IPS DF 19.7 (cell line): Measurements from ENCODE around the gene SUN3.

Experiments
- DNase-seq: peaks from one replicate; pipeline ENCODE4 v3.0.0-alpha.2; 2013; ENCODE audit warnings: low read depth, low spot score

Gene SUN3, protein sequence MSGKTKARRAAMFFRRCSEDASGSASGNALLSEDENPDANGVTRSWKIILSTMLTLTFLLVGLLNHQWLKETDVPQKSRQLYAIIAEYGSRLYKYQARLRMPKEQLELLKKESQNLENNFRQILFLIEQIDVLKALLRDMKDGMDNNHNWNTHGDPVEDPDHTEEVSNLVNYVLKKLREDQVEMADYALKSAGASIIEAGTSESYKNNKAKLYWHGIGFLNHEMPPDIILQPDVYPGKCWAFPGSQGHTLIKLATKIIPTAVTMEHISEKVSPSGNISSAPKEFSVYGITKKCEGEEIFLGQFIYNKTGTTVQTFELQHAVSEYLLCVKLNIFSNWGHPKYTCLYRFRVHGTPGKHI

GRCh38 chr7:48028938-48029337 lies at the start of gene SUN3:
Gene SUN3 (minus strand): TSS chr7:48029107. CDS start chr7:48028938, 169 bp downstream.
- DNase-seq = no peak

- no peak for DNase-seq
Measured at GRCh38 chr7:48078470-48078869, 49.6 kb upstream of the SUN3 start.

DNA sequence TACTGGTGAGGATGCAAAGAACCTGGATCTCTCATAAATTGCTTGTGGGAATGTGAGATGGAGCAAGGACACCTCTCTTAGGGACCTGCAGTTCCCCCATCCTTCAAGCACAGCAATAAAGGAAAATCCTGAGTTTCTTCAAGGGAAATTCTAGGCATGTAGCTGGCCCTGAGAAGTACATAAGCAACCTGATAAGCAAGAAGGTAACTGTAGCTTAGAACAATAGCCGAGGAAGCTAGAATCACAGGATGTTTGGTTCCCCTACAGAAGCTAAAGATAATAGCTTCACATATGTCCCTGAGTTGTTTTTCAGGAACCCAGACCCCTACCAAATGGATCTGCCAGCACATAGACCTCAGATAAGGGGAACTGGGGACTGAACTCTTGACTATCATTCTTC lies 48.5 kb upstream of the SUN3 start:
- DNase-seq = no peak

DNA sequence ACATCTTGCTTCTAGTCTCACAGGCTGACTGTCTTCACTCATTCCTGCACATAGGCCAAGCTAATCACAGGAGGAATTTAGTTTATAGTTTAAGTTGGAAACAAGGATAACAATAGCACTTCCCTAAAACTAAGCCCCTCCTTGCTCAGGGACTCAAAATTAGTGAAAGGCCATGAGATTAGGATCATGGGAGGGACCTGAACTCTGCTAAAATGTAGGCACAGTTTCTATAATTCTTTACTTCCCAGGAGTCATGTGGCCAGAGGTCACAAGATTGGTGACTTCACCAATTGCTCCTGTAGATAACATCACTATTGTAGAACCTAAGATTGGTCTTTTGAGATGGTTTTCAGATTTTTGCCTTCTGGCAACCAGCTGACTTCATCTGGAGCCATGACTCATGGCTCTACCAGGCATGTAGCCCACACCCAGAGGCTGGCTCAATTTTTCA lies 45.3 kb upstream of the SUN3 start:
- DNase-seq = no peak

- DNase-seq = no peak
Measured at GRCh38 chr7:48067475-48067874, 38.6 kb upstream of the SUN3 start.

DNA sequence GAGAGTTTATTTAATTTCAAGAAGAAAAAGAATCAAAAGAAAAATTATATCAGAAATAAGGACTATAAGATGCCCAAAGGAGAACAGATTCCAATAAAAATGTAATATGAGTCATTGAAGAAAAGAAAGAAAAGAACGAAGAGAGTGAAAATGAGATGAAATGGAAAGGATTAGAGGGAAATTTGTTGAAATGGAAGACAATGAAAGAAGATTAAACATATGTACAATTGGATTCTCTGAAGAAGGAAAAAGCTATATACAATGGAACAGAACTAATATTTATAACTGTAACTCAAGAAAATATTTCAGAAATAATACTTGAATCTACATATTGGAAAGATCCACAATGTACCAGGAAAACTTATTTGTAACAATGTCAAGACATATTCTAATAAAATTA lies 35.1 kb upstream of the SUN3 start:
- DNase-seq = no peak

GRCh38 chr7:48059706-48060105 lies 30.8 kb upstream of the SUN3 start:
- DNase-seq = no peak

DNA sequence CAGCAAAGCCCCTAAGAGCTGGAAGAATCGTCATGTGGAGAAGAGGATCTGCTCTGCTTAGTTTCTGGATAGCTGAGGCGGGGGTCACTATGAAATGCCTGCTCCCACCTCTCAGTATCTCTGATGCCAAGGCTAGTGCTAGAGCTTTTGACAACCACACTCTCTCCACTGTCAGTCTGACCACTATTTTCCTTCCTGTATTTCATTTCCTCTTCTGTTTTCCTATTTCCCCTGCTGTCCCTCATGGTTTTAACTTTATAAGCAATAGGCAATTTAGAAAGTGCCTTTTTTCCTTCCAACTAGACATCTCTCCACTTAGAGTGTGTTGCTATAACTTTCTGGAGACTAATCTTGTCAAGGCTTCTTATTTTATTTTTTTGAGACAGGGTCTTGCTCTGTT lies 30.1 kb upstream of the SUN3 start:
- no peak for DNase-seq

DNA sequence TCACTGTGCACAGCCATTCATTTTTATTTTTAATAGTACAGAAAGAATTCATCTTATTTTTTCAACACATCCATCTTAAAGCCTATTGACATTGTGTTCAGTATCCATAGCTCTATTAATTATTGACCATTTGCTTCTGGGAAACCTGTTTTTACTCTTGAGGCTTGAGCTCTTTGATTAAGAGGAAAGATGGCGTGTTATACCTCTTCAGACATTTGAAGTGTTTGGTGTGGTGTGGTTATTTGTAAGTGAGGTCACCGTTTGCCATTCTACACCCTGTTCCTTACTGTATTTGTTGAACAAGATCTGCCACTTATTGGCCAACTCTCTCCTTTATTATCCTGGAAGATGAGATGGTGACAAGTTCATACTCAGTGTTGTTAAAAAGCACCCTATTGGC lies 24.8 kb upstream of the SUN3 start:
- no peak for DNase-seq

DNA sequence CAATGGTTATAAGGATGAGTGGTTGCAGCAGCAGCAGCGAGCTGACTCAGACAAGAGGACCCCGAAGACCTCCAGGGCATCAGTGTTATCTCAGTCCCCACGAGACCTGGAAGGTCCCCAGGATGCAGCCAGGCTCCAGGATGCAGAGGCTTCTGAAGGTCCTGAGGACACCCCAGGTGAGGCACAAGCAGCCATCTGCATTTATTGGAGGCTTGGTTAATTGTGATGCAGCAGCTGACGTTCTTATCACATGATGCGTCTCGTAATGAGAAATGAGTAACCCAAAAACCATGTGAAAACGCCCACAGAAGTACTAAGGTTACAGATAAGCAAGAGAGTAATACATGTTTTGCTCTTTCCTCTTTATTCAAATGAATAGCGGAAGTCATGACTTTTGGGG lies 23.8 kb upstream of the SUN3 start:
- DNase-seq = no peak

DNA sequence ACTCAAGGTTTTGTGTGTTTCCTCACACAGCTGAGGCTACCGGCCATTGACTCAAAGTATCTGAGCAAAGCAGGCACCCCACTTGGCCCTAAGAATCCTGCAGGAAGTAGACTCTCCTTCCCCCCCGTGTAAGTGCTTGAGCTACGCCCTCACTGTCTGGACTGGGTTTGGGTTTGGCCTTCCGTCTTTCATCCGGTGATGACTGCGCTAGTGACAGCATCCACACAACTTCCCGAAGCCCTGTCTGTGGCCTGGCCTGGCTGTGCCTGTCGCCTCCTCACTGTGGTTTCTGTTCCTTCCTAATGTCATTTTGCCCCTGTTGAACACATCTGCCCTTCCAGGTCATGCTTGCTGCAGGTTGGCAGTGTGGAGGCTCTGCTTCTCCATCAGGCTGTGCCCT lies 20.9 kb upstream of the SUN3 start:
- DNase-seq = no peak

DNA sequence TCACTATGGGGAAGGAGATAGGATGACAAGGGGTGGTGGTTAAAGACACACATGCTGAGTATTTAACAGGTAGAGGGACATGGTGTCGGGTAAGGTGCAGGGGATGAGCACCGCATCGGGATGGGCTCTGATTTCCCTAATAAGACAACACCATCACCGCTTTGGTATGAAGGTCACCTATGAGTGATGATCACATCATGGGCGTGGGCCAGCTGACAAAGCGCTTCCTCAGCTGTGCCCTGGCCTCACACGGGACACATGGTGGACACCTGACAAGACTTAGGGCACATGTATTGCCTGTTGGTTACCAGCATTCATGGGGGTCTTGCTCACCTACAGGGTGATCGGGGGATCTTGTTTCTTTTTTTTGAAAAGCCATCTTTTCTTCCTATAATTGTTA lies 19.2 kb upstream of the SUN3 start:
- no peak for DNase-seq

- no peak for DNase-seq
Measured at GRCh38 chr7:48046458-48046857, 17.6 kb upstream of the SUN3 start.

- DNase-seq = no peak
Measured at GRCh38 chr7:48045195-48045765, 16.4 kb upstream of the SUN3 start.

DNA sequence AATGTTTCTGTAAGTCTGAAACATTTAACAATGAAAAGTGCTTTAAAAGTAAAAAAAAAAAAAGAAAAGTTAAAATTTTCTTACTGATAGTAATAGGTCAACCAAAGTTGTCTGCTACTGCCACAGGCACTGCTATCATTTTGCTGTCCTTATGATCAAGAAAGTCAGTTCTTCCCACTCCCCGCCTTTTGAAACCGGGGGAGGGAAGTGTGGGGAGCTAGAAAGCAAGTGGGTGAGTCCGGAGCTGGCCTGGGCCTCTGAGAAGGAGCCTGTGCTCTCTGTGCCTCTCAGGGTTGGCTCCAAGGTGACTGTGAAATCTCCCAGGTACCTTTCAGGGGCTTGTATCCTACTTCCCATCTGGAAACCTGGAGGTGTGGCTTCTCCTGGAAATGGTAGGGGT lies 13.7 kb upstream of the SUN3 start:
- DNase-seq = no peak

GRCh38 chr7:48042216-48042615 lies 13.3 kb upstream of the SUN3 start:
- DNase-seq = no peak

GRCh38 chr7:48041653-48041970 lies 12.7 kb upstream of the SUN3 start:
- DNase-seq = no peak

DNA sequence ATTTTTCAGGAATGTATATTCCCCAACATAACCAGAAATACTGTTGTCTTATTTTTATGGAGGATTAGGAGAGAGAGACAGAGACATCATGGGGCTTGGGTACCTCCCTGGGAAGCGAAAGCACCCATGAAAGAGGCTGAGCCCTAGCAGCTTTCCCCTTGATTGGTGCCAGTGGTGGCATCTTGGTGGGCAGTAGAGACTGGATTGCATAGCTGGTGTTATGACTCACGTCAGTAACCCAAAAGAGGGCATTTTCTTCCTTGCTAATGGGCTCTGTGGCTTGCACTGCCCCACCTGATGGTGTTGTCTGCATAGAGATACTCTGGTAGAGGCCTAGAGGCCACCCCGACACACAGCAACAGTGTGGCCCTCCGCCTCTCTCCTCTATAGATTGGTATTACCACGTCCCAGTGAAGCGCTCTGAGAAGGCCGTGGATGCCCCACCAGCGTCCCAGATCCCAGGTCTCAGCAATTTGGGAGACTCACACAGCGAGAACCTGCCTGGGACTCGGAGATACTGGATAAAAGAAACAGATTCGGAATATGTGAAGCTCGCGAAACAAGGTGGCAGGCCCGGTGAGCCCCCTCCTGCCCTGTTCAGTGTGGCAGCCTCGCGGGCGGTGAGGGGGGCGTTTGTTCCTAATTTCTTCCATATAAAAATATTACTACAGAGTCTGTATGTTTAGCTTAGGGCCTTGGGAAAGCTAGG lies 12.2 kb upstream of the SUN3 start:
- no peak for DNase-seq

GRCh38 chr7:48038815-48039506 lies 10.1 kb upstream of the SUN3 start:
- DNase-seq = no peak

GRCh38 chr7:48035967-48036478 lies 7.1 kb upstream of the SUN3 start:
- DNase-seq = no peak

DNA sequence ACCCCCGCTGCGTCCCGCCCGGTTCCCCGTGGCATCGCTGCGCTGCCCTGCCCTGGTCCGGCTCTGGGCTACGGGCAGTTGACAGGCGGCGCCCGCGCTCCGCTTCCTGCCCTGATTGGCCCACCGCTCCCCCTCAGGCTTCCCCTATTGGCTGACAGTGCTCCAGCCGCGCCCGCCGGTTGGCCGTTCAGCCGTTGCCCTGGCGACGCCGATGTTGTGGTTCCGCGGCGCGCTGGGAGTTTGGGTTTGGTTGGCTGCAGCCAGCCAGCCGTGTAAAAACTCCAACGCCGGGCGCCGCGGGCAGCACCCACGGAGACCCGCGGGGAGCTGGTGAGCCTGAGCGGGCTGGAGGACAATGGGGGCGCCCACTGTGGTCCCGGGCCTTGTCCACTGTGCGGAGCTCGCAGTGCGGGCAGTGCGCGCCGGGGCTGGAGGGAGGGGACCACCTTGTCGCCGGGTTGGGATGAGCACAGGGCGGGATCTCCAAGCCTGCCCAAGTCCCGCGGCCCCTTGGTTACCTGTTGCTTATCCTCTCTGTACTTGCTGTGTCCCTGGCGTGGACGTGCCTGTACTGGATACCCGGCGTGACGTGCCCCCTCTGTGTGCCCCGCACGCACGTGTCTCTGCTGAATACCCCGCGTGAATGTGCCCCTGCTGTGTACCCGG lies 6.5 kb upstream of the SUN3 start, which contains the start of gene C7orf57:
Gene C7orf57, plus strand, starts transcription at position 243 of the 666 bp plus-strand sequence. CDS start 766 bp downstream, outside the sequence.
- peak; percentile 60 for DNase-seq

GRCh38 chr7:48033922-48034321 lies 5.0 kb upstream of the SUN3 start:
- DNase-seq = no peak
